ENCODE data around the gene PPP1R14D.

- no peak for TF ChIP-seq EZH2 (IDR thresholded peaks at IDR 0.05; ENCODE audit: insufficient read depth, poor library complexity, severe bottlenecking)
- no peak for TF ChIP-seq EZH2phosphoT487 (IDR thresholded peaks at IDR 0.05; ENCODE audit: insufficient read depth, low read depth)
Observed at GRCh38 chr15:40850576-40851112, 22.1 kb upstream of the PPP1R14D start.

Measured in GM23248 (cell line).